GM21367 (cell line): ENCODE results near the gene FMNL2.

Source experiments
- ATAC-seq: cut with Tn5 transposase; IDR thresholded peaks from one replicate; pipeline ENCODE4 v1.9.1; 2021; ENCODE audit not compliant: unreplicated experiment

The FMNL2 gene

GRCh38 chr2:152630466-152630865 is 295.5 kb downstream of the FMNL2 start:
- no peak for ATAC-seq

GRCh38 chr2:152632736-152633135 is 297.8 kb downstream of the FMNL2 start:
- ATAC-seq, result no peak

- ATAC-seq, result peak; percentile 67
Measured at GRCh38 chr2:152635635-152636298, 300.8 kb downstream of the FMNL2 start.

- no peak for ATAC-seq
Measured at GRCh38 chr2:152637251-152637650, 302.3 kb downstream of the FMNL2 start.

- ATAC-seq, result no peak
Measured at GRCh38 chr2:152638056-152638455, 303.1 kb downstream of the FMNL2 start.

- no peak for ATAC-seq
Measured at GRCh38 chr2:152638590-152638989, 303.6 kb downstream of the FMNL2 start.

- no peak for ATAC-seq
Measured at GRCh38 chr2:152644189-152644873, 309.4 kb downstream of the FMNL2 start.

- no peak for ATAC-seq
Measured at GRCh38 chr2:152646264-152646663, 311.3 kb downstream of the FMNL2 start.

GRCh38 chr2:152646775-152647174 is 311.8 kb downstream of the FMNL2 start:
- ATAC-seq, result no peak

GRCh38 chr2:152647552-152647951 is 312.6 kb downstream of the FMNL2 start:
- no peak for ATAC-seq

GRCh38 chr2:152648336-152648735 is 313.4 kb downstream of the FMNL2 start:
- ATAC-seq, result no peak

- ATAC-seq, result no peak
Measured at GRCh38 chr2:152649997-152650396, 315.0 kb downstream of the FMNL2 start.

GRCh38 chr2:152650768-152651371 is 315.9 kb downstream of the FMNL2 start:
- ATAC-seq, result no peak

GRCh38 chr2:152651834-152652233 is 316.9 kb downstream of the FMNL2 start:
- ATAC-seq, result no peak

GRCh38 chr2:152655880-152656279 is 320.9 kb downstream of the FMNL2 start:
- no peak for ATAC-seq

- ATAC-seq, result no peak
Measured at GRCh38 chr2:152657043-152657442, 322.1 kb downstream of the FMNL2 start.

GRCh38 chr2:152658221-152658620 is 323.2 kb downstream of the FMNL2 start:
- ATAC-seq, result no peak

GRCh38 chr2:152661076-152661475 is 326.1 kb downstream of the FMNL2 start:
- ATAC-seq, result no peak

GRCh38 chr2:152664725-152665124 is 329.8 kb downstream of the FMNL2 start:
- ATAC-seq, result no peak

- ATAC-seq, result no peak
Measured at GRCh38 chr2:152674334-152674733, 339.4 kb downstream of the FMNL2 start.

GRCh38 chr2:152676461-152676860 is 341.5 kb downstream of the FMNL2 start:
- no peak for ATAC-seq

GRCh38 chr2:152678808-152679207 is 343.8 kb downstream of the FMNL2 start:
- no peak for ATAC-seq
